Lower lobe of right lung (tissue), 2 donors: ENCODE results near the gene MED12L. TPM values are rescaled to one million over a fixed set of nuclear protein-coding genes. Genes with fewer than 3 reads are reported as not detected.

Experiments
- ATAC-seq, 2 donors: fragments of 200-7000 bp; cut with Tn5 transposase; one replicate each; pipeline ENCODE4 v1.9.1; 2020 to 2022; ENCODE audit warnings: mild to moderate bottlenecking in 2 of 2, moderate library complexity in 2 of 2
- DNase-seq: peaks from one replicate; pipeline ENCODE4 v3.0.0-alpha.2; 2020
- H3K27ac ChIP-seq: fragments of 200-600 bp; one replicate; pipeline ENCODE4 v1.8.0; 2022
- H3K27me3 ChIP-seq: fragments of 200-600 bp; one replicate; pipeline ENCODE4 v1.8.0; 2022; ENCODE audit warnings: low read depth
- H3K36me3 ChIP-seq: fragments of 200-600 bp; one replicate; pipeline ENCODE4 v1.8.0; 2022; ENCODE audit warnings: mild to moderate bottlenecking
- H3K4me1 ChIP-seq: fragments of 200-600 bp; one replicate; pipeline ENCODE4 v1.8.0; 2022
- H3K4me3 ChIP-seq: fragments of 200-600 bp; one replicate; pipeline ENCODE4 v1.8.0; 2022; ENCODE audit warnings: mild to moderate bottlenecking
- H3K9me3 ChIP-seq: fragments of 200-600 bp; one replicate; pipeline ENCODE4 v1.8.0; 2022
- intact Hi-C: fragments of 100-400 bp; cut with DNase I; formaldehyde crosslinking; loops from one replicate; pipeline ENCODE4 v1.11.0; 2022
- total RNA-seq: library from RNA; stranded (reverse); fragmentation: NEBNext Ultra II Directional; extraction: Animal tissue kit (Norgen Biotek cat#: 25700); gene quantifications from one replicate; pipeline ENCODE4 v1.2.1, GENCODE V29; 2021
- TF ChIP-seq, protein P1 (sequence below): fragments of 200-600 bp; IDR thresholded peaks from one replicate; pipeline ENCODE4 v1.8.0; 2022; ENCODE audit warnings: antibody characterized with exemption, mild to moderate bottlenecking
- donor health status: DM: no; HTN: yes; CAD: no; lungs with severe emphysema.

Gene MED12L
- total RNA-seq, 1 donor from 2014 or later = 0.44 TPM

- no peaks in the 10 kb centered on the region for H3K9me3 ChIP-seq
- H3K27ac ChIP-seq = no peak overlapping the region
- DNase-seq (no peak), ATAC-seq (no peak)
- no peaks in the 10 kb centered on the region for H3K4me1 ChIP-seq
- H3K36me3 ChIP-seq = no peaks in the 10 kb centered on the region
- intact Hi-C loops = no loop called here
- H3K27me3 ChIP-seq = no peaks in the 10 kb centered on the region
- no peak overlapping the region for H3K4me3 ChIP-seq
- TF ChIP-seq, protein P1, sequence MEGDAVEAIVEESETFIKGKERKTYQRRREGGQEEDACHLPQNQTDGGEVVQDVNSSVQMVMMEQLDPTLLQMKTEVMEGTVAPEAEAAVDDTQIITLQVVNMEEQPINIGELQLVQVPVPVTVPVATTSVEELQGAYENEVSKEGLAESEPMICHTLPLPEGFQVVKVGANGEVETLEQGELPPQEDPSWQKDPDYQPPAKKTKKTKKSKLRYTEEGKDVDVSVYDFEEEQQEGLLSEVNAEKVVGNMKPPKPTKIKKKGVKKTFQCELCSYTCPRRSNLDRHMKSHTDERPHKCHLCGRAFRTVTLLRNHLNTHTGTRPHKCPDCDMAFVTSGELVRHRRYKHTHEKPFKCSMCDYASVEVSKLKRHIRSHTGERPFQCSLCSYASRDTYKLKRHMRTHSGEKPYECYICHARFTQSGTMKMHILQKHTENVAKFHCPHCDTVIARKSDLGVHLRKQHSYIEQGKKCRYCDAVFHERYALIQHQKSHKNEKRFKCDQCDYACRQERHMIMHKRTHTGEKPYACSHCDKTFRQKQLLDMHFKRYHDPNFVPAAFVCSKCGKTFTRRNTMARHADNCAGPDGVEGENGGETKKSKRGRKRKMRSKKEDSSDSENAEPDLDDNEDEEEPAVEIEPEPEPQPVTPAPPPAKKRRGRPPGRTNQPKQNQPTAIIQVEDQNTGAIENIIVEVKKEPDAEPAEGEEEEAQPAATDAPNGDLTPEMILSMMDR = no peak
Observed at GRCh38 chr3:151293127-151293526, 207.7 kb downstream of the MED12L start.

DNA sequence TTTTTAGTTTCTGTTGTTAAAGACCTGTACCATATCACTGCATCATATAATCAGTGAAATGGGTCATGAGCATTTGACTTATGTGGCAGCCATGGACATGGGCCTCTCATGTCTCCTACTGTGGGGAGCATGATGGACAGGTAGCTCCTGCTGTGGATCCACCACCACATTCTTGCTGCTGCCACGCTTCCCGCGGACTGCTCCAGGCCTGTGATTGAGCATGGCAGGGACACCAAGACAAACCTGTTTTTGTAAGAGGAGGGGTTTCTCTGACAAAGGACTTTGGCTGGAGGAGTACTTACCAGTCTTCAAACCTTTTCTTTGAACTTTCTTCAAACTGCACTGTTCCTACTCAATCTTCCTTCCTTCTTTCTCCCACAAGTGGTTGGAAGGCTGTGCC lies 210.8 kb downstream of the MED12L start:
- Histone ChIP-seq H3K27me3 (no peaks in the 10 kb centered on the region), H3K4me3 (no peak overlapping the region), H3K4me1 (no peaks in the 10 kb centered on the region), H3K9me3 (no peaks in the 10 kb centered on the region), H3K27ac (no peak overlapping the region), H3K36me3 (no peaks in the 10 kb centered on the region)
- ATAC-seq (no peak), DNase-seq (no peak)
- intact Hi-C loops = no loop called here
- TF ChIP-seq, protein P1 = no peak

- no peaks in the 10 kb centered on the region for H3K36me3 ChIP-seq
- DNase-seq = no peak
Observed at GRCh38 chr3:151297429-151297828, 212.0 kb downstream of the MED12L start.

GRCh38 chr3:151299006-151299405 lies 213.5 kb downstream of the MED12L start:
- Histone ChIP-seq H3K27me3 (no peaks in the 10 kb centered on the region), H3K4me1 (no peaks in the 10 kb centered on the region), H3K36me3 (no peaks in the 10 kb centered on the region), H3K4me3 (no peak overlapping the region), H3K9me3 (no peaks in the 10 kb centered on the region), H3K27ac (no peak overlapping the region)
- DNase-seq (no peak), ATAC-seq (no peak)
- intact Hi-C loops = no loop called here
- TF ChIP-seq, protein P1 = no peak

More at GRCh38 chr3:151297429-151297828, 212.0 kb downstream of the MED12L start:
- H3K4me1 ChIP-seq = no peaks in the 10 kb centered on the region
- no peaks in the 10 kb centered on the region for H3K9me3 ChIP-seq
- no peaks in the 10 kb centered on the region for H3K27me3 ChIP-seq
- intact Hi-C loops = no loop called here
- no peak for ATAC-seq
- TF ChIP-seq, protein P1 = no peak
- H3K27ac ChIP-seq = no peak overlapping the region
- no peak overlapping the region for H3K4me3 ChIP-seq

GRCh38 chr3:151300539-151300938 lies 215.1 kb downstream of the MED12L start:
- Histone ChIP-seq H3K4me1 (peaks cover 6% of the 10 kb centered on the region), H3K27me3 (no peaks in the 10 kb centered on the region), H3K4me3 (no peak overlapping the region), H3K9me3 (no peaks in the 10 kb centered on the region), H3K27ac (no peak overlapping the region), H3K36me3 (no peaks in the 10 kb centered on the region)
- TF ChIP-seq, protein P1 = no peak
- intact Hi-C loops = no loop called here
- DNase-seq = no peak
- no peak for ATAC-seq

DNA sequence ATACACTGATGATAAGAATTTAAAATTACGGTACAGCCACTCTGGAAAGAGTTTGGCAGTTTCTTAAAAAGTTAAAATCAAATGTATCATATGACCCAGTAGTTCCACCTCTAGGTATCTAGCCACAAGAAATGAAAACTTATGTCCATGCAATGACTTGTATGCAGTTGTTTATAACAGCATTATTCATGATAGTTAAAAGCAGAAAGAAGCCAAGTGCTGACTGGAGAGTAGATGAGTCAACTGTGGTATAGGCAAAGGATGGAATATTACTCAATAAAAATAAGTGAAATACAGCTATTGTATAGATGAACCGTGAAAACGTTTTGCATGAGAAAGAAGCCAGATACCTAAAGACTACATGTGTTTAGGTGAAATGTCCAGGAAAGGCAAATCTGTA lies 216.3 kb downstream of the MED12L start:
- intact Hi-C loops = no loop called here
- DNase-seq (no peak), ATAC-seq (no peak)
- no peak overlapping the region for H3K27ac ChIP-seq
- TF ChIP-seq, protein P1 = no peak
- no peak overlapping the region for H3K4me3 ChIP-seq
- peaks cover 6% of the 10 kb centered on the region for H3K4me1 ChIP-seq
- H3K27me3 ChIP-seq = no peaks in the 10 kb centered on the region
- H3K9me3 ChIP-seq = no peaks in the 10 kb centered on the region
- no peaks in the 10 kb centered on the region for H3K36me3 ChIP-seq
